GM21786 (cell line): ENCODE data around the gene VWC2.
A peak's percentile ranks its signal among the peaks of the same experiment; 100 is the strongest.

Source experiments
- ATAC-seq: cut with Tn5 transposase; IDR thresholded peaks from one replicate; pipeline ENCODE4 v1.9.1; 2021; ENCODE audit not compliant: unreplicated experiment

VWC2 gene

DNA sequence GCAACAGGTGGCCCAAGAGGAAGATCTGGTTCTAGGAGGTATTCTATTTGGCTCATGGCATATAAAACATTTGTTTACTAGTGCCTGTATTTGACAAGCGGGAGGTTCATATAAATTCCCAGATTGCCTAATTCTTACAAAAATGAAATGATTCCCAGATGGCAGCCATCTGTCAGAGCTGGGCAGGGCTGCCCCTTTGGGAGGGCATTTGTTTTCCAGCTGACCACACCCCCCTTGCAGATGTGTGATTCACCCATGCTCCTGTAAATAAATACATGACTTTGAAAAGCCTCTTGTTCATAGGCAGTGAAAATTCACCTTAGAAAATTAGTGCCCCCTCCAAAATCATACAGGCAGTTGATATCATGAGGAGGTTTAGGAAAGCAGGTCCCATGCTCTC lies 8.6 kb downstream of the VWC2 start:
- no peak for ATAC-seq

DNA sequence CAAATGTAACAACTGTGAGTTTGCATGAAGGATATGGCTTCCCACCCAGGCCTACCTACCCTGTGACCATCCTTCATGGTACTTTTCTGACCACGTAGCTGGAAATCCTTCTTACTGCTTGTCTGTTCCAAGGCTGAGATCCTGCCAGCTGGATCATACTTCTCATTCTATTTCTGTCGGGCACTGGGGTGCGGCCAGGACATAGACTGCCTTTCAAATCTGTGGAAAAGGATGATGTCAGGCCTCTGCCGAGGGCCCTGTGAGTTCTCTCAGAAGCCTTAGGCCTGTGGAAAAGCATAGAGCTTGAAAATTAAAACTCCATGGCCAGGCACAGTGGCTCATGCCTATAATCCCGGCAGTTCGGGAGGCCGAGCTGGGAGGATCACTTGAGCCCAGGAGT lies 10.0 kb downstream of the VWC2 start:
- ATAC-seq, result no peak

DNA sequence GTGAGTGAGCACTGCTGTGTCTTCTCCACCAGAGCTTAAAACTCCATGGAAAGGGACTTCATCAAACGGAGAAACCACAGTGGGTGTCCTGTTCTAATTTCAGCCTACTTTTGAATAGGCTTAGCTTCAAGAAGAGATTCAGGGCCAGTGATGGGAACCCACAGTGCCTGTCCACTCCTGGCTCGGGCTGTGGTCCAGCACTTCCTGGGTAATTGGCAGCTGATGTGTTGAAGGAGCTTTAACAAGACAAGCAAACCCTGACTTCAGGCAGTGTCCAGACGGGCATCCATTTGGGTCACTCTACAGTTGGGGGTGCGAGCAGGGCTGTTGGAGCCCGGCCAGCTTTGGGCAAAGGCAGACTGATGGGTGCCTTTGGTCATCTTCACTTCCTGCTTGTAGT lies 14.5 kb downstream of the VWC2 start:
- no peak for ATAC-seq

DNA sequence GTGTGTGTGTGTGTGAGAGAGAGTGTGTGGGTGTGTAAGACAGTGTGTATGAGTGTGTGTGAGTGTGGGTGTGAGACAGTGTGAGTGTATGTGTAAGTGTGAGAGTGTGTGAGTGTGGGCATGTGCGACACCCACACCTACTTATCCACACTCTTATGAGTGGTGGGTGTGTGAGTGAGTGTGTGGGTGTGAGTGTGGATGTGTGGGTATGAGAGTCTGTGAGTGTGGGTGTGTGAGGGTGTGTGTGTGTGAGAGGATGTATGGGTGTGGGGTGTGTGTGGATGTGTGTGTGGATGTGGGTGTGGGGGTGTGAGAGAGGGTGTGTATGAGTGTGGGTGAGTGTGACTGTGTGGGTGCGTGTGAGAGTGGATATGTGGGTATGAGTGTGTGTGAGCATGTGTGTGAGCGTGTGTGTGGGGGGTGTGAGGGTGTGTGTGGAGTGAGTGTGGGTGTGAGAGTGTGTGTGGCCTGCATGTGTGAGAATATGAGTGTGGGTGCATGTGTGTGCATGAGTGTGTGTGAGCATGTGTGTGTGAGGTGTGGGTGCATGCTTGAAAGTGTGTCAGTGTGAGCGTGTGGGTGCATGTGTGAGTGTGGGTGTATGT lies 15.1 kb downstream of the VWC2 start:
- ATAC-seq, result no peak

DNA sequence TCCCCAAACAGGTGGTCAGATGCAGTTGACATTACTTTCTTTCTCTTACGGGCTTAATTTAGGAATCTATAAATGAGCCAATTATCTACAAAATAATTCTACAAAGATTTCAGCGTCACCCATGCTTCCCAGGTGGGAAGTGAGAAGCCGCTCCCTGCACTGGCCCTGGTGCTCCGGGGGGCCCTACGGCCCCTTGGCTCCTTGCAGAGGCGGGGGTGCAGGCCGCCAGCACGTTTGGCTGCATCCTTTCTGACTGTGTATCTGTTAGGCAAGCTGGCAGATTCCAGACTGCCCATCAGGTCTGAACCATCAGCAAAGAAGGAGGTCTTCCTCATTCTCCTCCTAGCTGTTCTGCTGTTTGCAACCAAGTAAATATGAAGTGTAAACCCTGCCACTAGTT lies 16.3 kb downstream of the VWC2 start:
- ATAC-seq, result no peak

DNA sequence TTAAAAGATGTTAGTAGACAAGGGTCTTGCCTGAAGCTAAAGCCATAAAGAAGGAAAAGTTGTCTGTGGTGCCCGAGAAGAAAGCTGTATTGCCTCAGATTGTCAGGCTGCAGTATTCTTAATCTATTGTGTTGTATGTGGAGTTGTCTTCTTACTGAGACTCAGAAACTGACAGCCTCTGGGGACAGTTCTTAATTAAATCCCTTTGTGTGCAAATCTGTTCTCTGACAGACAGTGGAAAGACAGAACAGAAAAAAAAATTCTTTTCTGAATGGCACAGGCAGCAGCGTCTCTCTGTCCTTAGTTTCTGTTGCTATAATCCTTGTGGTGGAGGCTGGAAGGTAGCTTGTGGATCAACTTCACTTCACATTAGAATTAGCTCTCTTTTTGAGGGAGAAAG lies 16.8 kb downstream of the VWC2 start:
- no peak for ATAC-seq

DNA sequence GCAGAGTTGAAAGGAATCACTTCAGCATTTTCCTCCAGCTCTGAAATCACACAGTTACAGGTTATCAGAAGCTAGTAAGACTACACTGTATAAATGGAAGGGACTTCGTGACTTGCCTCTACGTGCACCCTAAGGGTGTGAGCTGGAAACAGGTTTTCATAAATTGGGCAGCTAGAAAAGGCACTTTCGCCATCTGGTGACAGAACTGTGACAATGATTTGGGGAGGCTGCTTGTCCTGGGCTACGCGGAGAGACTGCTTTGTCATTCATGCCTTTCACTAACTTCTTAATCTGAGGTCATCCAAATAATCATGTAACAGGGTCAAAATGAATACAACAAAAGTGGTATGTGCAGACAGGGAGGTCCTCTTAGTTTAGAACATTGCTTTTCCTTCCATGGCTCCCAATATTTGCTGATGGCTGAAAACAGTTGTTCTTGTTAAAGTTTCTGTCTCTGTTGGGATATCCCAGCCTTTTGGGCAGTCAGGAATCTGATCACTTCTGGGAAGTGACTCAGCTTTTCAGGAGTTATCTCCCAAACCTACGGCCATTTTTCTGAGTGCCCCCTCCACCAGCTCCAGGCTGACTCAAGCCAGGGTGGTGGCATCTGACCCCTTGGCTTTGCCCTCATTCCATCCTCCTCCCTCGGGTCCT lies 17.8 kb downstream of the VWC2 start:
- ATAC-seq, result peak; percentile 83

DNA sequence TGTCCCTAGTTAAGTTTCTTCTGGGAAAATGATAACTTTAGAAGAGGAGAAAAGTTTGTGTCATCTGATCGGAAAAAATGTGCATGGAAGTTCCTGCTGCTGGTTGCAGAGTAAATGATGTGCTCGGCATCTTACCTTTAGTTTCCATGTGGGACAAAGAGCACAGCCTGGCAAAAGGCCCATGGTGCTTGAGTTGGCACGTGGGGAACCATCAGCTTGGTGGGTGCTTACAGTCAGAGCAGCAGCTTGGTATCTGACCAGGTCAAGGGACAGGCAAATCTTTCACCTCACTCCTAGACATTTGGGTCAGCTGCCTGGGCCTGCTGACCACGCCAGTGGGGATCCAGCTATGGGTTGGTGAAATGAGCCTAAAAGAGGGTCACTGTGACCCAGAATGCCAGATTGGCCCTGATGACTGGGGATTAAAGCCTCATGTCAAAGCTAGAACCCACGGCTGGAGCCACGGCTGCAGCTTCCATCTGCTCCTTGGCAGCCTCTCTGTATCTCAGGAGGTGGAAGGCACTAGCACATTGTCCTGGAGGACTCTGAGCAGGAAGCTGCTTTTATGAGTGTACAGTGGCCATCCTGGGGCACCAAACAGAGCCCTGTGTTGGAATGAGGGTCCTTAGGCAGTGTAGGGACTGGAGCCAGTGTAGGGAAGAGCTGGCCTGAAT lies 24.7 kb downstream of the VWC2 start:
- no peak for ATAC-seq

DNA sequence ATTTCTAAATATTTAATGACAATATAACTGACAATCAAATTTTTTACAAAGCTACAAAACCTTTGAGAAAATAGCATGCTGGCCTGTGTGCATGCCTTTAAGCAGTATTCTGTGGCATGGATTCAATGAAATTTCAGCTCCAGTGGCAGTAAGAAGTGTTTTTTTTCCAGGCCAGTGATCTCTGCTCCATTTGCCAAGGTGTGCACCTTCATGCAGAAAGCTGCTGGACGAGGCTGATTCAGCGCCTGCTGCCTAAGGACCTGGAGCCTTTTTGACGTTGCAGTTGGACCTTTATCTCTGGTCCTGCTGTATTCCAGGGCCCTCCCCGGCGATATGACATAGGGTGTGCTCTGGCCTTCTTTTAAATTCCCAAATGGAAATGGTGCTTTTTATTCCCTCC lies 26.6 kb downstream of the VWC2 start:
- no peak for ATAC-seq

DNA sequence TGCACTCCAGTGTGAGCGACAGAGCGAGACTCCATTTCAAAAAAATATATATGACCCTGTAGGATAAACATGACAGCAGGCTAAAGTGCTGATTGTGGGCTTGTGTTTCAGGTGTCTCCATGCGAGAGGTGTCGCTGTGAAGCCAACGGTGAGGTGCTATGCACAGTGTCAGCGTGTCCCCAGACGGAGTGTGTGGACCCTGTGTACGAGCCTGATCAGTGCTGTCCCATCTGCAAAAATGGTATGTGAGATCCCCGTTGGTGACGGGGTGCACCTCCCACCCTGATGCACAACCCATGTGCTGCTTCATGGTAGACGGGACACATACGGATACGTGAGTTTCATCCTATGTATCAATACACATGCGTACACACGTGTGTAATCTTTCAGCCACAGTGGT lies 29.2 kb downstream of the VWC2 start:
- no peak for ATAC-seq

DNA sequence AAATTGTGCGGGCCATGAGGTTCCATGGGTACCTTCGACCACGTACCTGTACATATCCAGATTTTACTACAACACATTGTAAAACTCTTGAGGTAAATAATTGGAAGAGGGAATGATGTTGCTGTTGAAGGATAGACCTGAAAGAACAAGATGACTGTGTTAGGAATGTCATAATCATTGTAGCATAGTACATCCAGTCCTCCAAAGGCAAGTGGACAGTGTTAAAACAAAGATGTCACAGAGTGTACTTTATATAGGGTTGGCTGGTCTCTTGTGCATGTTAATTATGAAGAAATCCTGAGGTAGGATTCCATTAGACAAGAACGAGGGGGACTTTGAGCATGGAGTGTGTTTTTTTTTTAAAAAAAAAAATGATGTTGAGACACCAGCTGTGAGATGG lies 30.4 kb downstream of the VWC2 start:
- ATAC-seq, result no peak

DNA sequence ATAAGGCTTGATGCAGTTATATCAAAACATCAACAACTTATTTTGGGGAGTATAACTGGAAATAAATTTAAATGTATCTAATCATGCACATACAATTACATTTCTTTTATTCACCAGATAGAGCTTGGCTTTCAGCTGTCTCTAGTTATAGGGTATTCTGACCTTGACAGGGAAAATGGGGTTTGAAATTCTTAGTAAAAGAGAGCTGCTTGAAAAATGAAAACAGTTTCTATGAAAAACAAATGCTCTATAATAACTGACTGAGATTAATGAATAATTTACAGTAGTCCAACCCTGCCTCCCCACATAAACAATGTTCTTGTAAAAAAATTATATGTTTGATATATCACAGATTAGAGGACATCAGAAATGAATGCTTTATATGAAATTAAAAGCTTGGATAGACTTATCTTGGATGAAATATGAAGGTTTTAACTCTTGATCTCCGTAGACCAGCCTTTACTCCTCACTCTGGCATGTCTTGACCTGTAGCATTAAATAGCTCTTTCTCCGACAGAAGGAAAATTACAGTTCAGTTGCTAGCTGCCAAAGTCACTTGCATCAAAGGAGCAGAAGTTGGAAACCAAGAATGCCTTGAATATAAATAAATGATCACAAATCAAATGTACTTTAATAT lies 32.1 kb downstream of the VWC2 start:
- ATAC-seq, result no peak

DNA sequence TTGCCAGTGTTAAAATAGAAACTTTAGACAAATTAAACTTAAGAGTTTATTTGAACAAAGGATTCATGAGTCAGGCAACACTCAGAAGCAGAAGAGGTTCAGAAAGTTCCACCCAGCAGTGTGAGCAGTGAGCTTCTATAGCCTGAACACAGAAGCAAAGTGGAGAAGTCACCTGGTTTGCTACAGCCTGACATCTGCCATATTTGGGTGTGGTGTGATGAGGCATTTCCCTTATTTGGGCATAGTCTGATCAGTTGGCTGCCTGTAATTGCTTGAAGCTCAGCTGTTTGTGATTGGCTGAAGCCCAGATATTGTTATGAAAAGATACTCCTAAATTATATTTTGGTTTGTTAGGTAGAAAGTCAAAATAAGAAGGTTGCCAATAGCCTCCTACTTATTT lies 39.1 kb downstream of the VWC2 start:
- ATAC-seq, result no peak

DNA sequence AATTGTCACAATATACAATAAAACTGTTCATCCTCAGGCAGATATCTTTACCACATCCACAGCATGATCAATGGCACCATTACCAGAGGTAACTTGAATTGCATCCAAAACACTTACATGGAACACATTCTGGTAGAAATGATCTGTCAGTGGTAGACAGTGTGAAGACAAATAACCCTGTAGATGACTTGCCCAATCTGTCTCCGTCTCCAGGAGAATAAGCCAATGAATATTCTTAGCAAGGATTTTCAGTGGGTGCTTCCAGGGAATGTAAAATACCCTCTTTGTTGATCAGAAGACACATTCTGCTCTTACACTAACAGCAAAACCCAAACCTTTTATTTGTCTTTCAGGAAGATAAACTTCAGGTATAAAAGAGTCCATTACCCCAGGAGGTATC lies 43.8 kb downstream of the VWC2 start:
- ATAC-seq, result no peak

DNA sequence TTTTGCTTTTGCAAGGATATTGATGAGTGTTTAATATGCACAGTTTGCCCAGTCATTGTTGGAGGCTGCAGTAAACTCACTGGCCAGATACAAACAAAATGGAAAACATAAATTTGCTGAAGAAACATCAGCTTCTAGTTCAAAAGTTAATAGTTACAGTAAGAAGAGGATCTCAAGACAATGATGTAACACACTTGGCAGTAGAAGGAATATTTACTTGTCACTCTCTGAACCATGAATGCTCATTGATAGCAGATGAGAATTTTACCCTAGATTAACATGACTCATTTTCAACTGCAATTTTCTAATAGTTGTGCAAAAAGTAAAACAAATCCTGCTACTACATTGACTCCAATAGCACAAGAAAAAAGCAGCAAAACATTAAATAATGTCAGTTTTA lies 47.7 kb downstream of the VWC2 start:
- no peak for ATAC-seq

DNA sequence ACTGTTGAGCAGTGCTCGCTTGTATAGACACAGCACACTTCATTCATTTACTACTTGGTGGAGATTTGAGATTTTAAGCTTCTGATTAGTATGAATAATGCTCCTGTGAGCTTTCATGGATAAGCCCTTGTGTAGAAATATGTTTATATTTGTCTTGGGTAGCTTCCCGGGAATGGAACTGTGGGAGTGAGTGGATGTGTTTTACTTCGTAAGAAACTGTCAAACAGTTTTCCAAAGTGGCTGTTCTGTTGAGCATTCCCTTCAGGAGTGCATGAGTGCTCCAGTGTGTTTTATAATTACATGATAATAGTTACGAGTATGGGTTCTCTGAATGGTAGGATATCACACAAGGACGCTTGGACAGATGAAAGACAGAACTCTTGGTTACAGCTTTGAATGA lies 49.4 kb downstream of the VWC2 start:
- ATAC-seq, result no peak

DNA sequence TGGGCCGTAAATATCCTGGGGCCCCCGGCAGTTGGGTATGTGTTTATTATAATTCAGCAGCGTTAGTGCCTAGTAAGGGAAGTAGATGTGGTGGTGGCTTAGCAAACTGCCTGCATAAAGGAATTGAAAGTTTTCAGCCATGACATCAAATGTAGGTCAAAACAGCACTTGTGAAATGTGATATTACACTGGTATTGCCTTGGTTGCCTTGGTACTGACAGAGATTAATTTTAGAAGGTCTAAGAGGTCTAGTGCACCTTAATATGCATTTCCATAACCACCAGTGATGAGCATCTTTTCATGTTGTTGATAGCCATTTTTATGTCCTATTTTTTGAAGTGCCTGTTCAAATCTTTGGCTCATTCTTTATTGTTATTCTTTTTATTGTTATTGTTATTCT lies 50.1 kb downstream of the VWC2 start:
- no peak for ATAC-seq

DNA sequence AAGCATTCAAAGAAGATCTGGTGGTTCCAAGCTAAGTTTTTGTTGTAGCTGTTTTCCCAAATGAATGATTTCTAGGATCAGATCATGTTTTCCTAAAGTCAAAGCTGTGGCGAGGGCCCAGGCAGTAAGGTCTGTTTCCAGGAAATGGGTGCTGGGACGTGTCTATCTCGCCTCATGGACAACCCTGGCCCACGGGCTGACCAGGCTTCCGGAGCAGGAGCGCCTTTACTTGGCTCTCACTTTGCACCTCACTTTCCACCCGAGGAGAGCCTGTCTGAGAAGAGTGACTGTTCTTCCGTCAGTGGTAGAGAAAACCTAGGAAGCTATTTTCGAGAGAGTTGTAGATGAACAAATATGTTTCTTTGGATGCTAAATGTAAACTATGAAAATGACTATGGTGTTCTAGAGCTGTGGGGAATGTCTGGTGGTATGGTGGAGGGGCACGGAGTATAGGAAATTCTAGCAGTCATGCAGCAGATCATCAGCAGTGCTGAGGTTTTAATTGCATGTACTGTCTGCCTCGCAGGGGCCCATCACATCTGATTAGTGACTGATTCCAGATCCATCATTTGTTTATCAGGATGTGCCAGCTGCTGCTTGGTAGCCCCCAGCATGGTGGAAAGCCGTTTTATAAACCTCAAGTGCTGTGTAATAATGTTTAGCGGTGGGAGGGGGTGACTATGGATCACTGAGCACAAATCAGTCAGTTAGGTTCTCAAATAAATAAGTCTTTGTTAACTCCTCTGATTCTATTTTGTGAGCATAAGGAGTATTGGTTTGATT lies 66.6 kb downstream of the VWC2 start:
- ATAC-seq, result no peak

DNA sequence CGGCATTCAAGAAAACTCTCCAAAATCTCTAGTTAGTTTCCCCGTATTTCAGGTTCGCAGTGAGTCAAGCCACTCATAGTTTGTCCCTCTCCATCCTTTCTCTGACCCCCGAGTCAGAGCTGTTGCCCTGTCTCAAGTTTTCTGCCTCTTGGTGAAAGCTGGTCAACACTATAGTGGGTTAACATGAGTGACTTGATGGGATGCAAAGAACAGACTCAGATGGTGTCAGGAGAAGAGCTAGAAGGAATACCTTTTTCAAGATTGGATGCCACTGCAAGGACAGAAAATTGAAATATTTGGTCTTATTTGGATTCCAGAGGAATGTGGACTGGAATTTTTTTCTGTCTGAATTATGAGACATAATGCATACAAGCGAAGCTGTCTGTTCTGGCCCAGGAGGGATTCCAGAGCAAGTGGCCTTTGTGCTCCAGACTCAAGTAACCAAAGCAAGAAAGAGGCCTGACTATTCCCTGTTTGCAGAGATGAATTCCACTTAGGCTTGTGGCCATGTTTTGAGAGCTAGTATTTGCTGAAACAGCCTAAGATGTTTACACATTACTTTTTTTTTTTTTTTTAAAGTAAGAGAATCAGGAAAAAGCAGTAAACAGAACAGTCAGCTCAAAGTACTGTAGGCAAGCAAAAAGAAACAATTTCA lies 67.4 kb downstream of the VWC2 start:
- no peak for ATAC-seq

DNA sequence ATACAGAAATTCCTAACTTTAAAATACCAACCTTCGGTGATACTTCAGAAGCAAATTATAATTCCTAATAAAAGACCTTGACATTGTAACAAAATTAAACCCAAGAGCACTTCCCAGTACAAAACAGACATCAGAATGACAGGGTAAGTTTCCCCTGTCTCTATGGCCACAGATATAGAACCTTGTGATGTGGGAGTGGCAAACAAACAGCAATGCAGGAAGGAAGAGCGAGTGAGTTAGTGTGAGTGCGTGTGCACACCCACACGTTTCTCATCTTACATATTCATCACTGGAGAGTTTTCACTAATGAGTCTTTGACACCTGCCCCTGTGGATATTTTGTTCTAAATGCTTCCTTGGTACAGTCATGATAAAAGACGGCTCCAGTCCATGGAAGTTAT lies 72.2 kb downstream of the VWC2 start:
- ATAC-seq, result no peak
